Right lobe of liver (tissue), 4 donors: ENCODE data around the gene STN1.

Source experiments
- POLR2A ChIP-seq: fragments of 450-650 bp; IDR thresholded peaks from one replicate; pipeline ENCODE4 v1.6.1; 2017; ENCODE audit warnings: antibody characterized with exemption, mild to moderate bottlenecking
- TF ChIP-seq, protein P1 (sequence below), 4 donors: fragments of 200-600 bp in 3 of 4; fragments of 450-650 bp in 1 of 4; IDR thresholded peaks; one replicate each; pipeline versions ENCODE4 v1.5.1 to v1.8.0; 2016 to 2022; ENCODE audit warnings: antibody characterized with exemption in 4 of 4, mild to moderate bottlenecking in 2 of 4
- donor health status: DM: no; HTN: no; CAD: no.
- donor health status: DM: no; HTN: no; CAD: no.
- donor health status: DM: no; HTN: yes; CAD: no.

DNA sequence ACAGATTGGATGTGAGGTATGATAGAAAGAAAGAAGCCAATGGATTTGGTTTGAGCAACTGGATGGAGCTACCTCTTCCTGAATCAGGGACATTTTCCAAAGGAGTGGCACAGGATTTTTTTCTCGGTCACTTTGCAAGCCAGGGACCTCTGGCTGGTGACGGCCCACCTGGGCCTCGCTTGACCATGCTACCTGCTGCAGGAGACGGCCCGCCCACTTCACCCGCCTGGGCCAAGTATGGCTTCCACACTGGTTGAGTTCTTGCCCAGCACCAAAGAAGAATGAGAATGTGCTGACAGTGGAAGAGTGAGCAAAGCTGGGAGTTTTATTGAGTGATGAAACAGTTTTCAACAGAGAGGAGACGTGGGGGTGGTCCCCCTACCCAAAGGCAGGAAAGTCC is 38.2 kb downstream of the STN1 start:
- TF ChIP-seq, protein P1, sequence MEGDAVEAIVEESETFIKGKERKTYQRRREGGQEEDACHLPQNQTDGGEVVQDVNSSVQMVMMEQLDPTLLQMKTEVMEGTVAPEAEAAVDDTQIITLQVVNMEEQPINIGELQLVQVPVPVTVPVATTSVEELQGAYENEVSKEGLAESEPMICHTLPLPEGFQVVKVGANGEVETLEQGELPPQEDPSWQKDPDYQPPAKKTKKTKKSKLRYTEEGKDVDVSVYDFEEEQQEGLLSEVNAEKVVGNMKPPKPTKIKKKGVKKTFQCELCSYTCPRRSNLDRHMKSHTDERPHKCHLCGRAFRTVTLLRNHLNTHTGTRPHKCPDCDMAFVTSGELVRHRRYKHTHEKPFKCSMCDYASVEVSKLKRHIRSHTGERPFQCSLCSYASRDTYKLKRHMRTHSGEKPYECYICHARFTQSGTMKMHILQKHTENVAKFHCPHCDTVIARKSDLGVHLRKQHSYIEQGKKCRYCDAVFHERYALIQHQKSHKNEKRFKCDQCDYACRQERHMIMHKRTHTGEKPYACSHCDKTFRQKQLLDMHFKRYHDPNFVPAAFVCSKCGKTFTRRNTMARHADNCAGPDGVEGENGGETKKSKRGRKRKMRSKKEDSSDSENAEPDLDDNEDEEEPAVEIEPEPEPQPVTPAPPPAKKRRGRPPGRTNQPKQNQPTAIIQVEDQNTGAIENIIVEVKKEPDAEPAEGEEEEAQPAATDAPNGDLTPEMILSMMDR (IDR thresholded peaks at IDR 0.05), result no peak
- TF ChIP-seq POLR2A, result no peak
